ENCODE data around the gene CCT4. TPM values are rescaled to one million over a fixed set of nuclear protein-coding genes. Genes with fewer than 3 reads are reported as not detected.

CCT4 gene
- total RNA-seq, 1 experiment from 2014 or later, result 345 TPM

DNA sequence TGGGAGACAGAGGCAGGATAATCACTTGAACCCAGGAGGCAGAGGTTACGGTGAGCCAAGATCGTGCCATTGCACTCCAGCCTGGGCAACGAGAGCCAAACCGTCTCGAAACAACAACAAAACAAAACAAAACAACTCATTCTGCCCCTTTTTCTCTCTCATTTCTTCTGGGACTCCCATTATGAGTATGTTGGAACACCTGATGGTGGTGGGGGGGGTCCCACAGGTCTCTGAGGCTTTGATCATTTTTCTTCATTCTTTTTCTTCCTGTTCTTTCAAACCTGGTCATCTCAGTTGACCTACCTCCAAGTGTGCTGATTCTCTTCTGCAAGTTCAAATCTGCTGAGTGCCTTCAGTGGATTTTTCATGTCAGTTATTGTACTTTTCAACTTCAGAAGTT is 26.4 kb downstream of the CCT4 start (continued):
- no peak for TF ChIP-seq ZNF317 (CRISPR knock-in tag; IDR thresholded peaks at IDR 0.05; ENCODE audit: borderline replicate concordance, low read depth)
- TF ChIP-seq FOXP1 (CRISPR knock-in tag; IDR thresholded peaks at IDR 0.05; ENCODE audit: borderline replicate concordance), result no peak
- TF ChIP-seq EMX1 (CRISPR knock-in tag; IDR thresholded peaks at IDR 0.05), result no peak
- TF ChIP-seq HMGA2 (CRISPR knock-in tag; IDR thresholded peaks at IDR 0.05), result no peak
- TF ChIP-seq ZBTB21 (CRISPR knock-in tag; IDR thresholded peaks at IDR 0.05; ENCODE audit: borderline replicate concordance), result no peak
- TF ChIP-seq, protein P1, sequence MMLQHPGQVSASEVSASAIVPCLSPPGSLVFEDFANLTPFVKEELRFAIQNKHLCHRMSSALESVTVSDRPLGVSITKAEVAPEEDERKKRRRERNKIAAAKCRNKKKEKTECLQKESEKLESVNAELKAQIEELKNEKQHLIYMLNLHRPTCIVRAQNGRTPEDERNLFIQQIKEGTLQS (CRISPR knock-in tag; conservative IDR thresholded peaks at IDR 0.05), result no peak
- no peak for TF ChIP-seq NFE2L1 (CRISPR knock-in tag; IDR thresholded peaks at IDR 0.05)
- TF ChIP-seq, protein P2, sequence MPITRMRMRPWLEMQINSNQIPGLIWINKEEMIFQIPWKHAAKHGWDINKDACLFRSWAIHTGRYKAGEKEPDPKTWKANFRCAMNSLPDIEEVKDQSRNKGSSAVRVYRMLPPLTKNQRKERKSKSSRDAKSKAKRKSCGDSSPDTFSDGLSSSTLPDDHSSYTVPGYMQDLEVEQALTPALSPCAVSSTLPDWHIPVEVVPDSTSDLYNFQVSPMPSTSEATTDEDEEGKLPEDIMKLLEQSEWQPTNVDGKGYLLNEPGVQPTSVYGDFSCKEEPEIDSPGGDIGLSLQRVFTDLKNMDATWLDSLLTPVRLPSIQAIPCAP (CRISPR knock-in tag; IDR thresholded peaks at IDR 0.05), result no peak
- TF ChIP-seq ETV6 (CRISPR knock-in tag; IDR thresholded peaks at IDR 0.05), result no peak

DNA sequence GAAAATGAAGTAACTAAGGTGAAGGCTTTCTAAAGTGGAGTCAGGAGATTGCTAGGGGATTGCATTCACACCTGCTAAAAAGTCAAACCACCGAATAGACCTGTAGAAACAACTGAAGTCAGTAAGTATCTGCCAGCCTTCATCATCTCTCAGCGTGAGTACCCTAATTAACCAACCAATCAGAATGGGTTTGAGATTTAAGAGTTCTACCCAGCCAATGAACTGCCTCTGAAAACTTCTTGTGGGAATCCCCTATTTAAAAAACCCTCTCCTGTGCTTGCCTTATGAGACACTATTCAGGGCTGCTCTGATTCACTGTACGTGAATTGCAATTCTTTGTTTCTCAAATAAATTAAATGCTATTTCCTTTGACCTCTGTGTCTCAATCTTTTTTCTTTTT is 31.2 kb downstream of the CCT4 start:
- H3K36me3 Mint-ChIP-seq, result no peaks in the 10 kb centered on the region
- DNase-seq (ENCODE audit: low spot score) (no peak), ATAC-seq (no peak)
- peaks cover 8% of the 10 kb centered on the region; the same call in 1 of the 2 replicates for H3K4me1 Mint-ChIP-seq
- ChIA-PET CTCF (no interaction called here), POLR2A (interaction anchor here (0.7 kb wide), 1 partner anchor 783 kb away, joined by 5 read pairs; no protein-coding TSS in a partner anchor)
- H3K27ac Mint-ChIP-seq, result no peak overlapping the region
- H3K9me3 Mint-ChIP-seq, result no peaks in the 10 kb centered on the region
- no peaks in the 10 kb centered on the region for H3K27me3 Mint-ChIP-seq (ENCODE audit: low read depth)
- TF ChIP-seq FOXP1 (CRISPR knock-in tag; IDR thresholded peaks at IDR 0.05; ENCODE audit: borderline replicate concordance) (no peak), ZNF423 (CRISPR knock-in tag; IDR thresholded peaks at IDR 0.05) (no peak), KAT7 (CRISPR knock-in tag; IDR thresholded peaks at IDR 0.05; ENCODE audit: borderline replicate concordance) (no peak)
- no peak overlapping the region for H3K4me3 Mint-ChIP-seq

DNA sequence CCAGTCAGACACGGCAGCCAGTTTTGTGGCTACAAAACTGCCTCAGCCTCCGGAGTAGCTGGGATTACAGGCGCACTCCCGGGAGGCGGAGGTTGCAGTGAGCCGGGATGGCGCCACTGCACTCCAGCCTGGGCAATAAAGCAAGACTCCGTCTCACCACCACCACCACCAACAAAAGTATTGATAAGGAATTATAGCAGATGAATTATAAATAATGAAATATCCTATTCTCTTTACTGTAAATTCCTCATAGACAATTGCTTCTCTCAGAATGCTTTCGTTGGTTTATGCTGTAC is 33.2 kb downstream of the CCT4 start:
- Mint-ChIP-seq H3K36me3 (no peaks in the 10 kb centered on the region), H3K9me3 (no peaks in the 10 kb centered on the region), H3K4me3 (peak overlapping the region; percentile 92), H3K27me3 (ENCODE audit: low read depth) (no peaks in the 10 kb centered on the region), H3K27ac (peak overlapping the region; percentile 95), H3K4me1 (peaks cover 14% of the 10 kb centered on the region)
- TF ChIP-seq, protein P3, sequence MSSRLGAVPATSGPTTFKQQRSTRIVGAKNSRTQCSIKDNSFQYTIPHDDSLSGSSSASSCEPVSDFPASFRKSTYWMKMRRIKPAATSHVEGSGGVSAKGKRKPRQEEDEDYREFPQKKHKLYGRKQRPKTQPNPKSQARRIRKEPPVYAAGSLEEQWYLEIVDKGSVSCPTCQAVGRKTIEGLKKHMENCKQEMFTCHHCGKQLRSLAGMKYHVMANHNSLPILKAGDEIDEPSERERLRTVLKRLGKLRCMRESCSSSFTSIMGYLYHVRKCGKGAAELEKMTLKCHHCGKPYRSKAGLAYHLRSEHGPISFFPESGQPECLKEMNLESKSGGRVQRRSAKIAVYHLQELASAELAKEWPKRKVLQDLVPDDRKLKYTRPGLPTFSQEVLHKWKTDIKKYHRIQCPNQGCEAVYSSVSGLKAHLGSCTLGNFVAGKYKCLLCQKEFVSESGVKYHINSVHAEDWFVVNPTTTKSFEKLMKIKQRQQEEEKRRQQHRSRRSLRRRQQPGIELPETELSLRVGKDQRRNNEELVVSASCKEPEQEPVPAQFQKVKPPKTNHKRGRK (CRISPR knock-in tag; IDR thresholded peaks at IDR 0.05; ENCODE audit: borderline replicate concordance), result no peak
- TF ChIP-seq MXD4 (CRISPR knock-in tag; IDR thresholded peaks at IDR 0.05; ENCODE audit: borderline replicate concordance) (no peak), NR3C1 (CRISPR knock-in tag; conservative IDR thresholded peaks at IDR 0.05; ENCODE audit: low read depth) (no peak), ZNF121 (CRISPR knock-in tag; IDR thresholded peaks at IDR 0.05) (peak; percentile 99), KAT7 (CRISPR knock-in tag; IDR thresholded peaks at IDR 0.05; ENCODE audit: borderline replicate concordance) (no peak), ETV6 (CRISPR knock-in tag; IDR thresholded peaks at IDR 0.05) (no peak), GTF2I (CRISPR knock-in tag; conservative IDR thresholded peaks at IDR 0.05) (0 out of 2 replicates have a peak, but pooled peaks have one; percentile 42), GABPB1 (CRISPR knock-in tag; IDR thresholded peaks at IDR 0.05) (no peak), FOXK1 (CRISPR knock-in tag; IDR thresholded peaks at IDR 0.05) (no peak)
- TF ChIP-seq, protein P4, sequence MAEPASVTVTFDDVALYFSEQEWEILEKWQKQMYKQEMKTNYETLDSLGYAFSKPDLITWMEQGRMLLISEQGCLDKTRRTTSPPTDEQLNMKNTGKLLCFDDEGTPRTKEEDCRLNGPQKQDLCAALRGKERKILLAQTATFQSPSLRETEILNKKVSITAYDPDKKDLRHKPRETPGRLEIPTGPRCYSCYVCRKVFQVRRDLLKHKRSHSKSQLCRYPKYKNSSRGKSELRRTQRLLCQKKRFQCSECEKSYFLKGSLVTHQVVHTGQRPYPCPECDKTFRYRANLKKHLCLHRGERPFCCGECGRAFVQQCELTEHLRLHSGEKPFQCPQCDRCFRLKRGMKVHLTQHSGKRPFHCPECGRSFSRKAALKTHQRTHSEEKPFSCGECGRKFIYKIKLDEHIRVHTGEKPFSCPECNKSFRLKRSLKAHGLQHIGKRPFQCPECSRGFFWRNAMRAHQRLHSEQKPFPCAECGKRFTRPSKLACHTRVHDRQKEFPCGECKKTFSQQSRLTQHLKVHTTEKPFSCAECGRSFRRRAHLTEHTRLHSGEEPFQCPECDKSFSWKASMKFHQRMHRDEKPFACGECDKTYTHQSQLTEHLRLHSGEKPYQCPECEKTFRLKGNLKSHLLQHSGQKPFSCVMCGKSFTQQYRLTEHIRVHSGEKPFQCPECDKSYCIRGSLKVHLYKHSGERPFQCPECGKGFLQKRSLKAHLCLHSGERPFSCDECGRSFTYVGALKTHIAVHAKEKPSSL (CRISPR knock-in tag; conservative IDR thresholded peaks at IDR 0.05), result no peak
- TF ChIP-seq, protein P5, sequence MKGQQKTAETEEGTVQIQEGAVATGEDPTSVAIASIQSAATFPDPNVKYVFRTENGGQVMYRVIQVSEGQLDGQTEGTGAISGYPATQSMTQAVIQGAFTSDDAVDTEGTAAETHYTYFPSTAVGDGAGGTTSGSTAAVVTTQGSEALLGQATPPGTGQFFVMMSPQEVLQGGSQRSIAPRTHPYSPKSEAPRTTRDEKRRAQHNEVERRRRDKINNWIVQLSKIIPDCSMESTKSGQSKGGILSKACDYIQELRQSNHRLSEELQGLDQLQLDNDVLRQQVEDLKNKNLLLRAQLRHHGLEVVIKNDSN (CRISPR knock-in tag; IDR thresholded peaks at IDR 0.05), result no peak
- TF ChIP-seq, protein P6, sequence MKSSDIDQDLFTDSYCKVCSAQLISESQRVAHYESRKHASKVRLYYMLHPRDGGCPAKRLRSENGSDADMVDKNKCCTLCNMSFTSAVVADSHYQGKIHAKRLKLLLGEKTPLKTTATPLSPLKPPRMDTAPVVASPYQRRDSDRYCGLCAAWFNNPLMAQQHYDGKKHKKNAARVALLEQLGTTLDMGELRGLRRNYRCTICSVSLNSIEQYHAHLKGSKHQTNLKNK (CRISPR knock-in tag; IDR thresholded peaks at IDR 0.05), result no peak
- TF ChIP-seq, protein P7, sequence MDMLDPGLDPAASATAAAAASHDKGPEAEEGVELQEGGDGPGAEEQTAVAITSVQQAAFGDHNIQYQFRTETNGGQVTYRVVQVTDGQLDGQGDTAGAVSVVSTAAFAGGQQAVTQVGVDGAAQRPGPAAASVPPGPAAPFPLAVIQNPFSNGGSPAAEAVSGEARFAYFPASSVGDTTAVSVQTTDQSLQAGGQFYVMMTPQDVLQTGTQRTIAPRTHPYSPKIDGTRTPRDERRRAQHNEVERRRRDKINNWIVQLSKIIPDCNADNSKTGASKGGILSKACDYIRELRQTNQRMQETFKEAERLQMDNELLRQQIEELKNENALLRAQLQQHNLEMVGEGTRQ (CRISPR knock-in tag; IDR thresholded peaks at IDR 0.05), result no peak
- DNase-seq (ENCODE audit: low spot score) (peak; percentile 26), ATAC-seq (no peak; the same call in 1 of the 2 replicates)
- ChIA-PET POLR2A (interaction anchor here (0.8 kb wide), 1 partner anchor 91 kb away, joined by 3 read pairs; no protein-coding TSS in a partner anchor), CTCF (interaction anchor here (0.7 to 1.9 kb wide), 3 partner anchors 12 to 52 kb away, joined by 3 to 5 read pairs (median 4); partner anchors contain the start of gene COMMD1)

All from WTC11 (cell line).